HG02759 (cell line): ENCODE results near the gene KLHDC9.
A peak's percentile ranks its signal among the peaks of the same experiment; 100 is the strongest.
"Not testable (repeated sequence)": the region's sequence is repeated elsewhere in the genome, so short reads cannot be mapped to it uniquely, and the experiment has no call there.

Experiments
- ATAC-seq: cut with Tn5 transposase; IDR thresholded peaks from one replicate; pipeline ENCODE4 v1.9.1; 2021; ENCODE audit warnings: mild to moderate bottlenecking, moderate library complexity; ENCODE audit not compliant: unreplicated experiment

The KLHDC9 gene

DNA sequence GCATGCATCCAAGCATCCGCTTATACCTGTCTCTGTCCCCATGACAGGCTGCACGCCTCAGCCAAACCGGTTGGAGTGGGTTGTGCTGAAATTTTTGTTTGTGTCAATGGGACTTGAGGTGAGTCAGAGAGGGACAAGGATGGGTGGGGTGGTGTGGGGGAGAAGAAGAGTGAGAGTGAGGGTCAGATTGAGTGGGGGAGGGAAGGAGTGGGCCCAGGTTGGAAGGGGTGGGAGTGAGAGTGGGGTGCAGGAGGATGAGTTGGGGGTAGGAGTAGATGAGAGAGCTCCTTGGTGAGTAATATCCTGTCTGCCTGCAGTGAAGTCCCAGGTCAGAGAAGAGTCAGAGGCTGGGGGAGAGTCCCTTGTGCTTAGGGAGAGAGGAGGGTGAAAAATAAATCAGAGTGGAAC is 5.5 kb upstream of the KLHDC9 start:
- ATAC-seq, result peak; percentile 33

DNA sequence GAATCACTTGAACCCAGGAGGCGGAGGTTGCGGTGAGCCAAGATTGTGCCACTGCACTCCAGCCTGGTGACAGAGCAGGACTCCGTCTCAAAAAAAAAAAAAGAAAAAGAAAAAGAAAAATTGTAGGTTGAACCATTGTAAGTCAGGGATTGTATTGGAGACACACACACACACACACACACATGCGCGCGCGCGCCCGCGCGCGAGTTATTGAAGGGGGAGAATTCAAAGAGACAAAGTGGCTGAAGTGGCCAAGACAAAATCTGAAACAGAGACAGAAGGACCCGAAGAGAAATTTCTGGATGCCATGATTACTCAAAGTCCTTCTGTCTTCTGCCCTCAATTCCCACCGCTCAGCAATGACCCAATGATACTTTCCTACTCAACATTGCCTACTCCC is 3.7 kb upstream of the KLHDC9 start:
- no peak for ATAC-seq

DNA sequence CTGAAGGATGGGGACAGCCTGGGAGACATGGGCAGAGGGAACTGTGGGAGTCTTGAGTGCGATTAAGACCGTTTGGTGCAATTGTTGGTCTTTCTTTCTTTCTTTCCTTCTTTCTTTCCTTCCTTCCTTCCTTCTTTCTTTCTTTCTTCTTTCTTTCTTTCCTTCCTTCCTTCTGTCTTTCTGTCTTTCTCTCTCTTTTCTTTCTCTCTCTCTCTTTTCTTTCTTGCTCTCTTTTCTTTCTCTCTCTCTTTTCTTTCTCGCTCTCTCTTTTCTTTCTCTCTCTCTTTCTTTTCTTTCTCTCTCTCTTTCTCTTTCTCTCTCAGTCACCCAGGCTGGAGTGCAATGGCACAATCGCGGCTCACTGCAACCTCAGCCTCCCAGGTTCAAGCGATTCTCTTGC is 2.9 kb upstream of the KLHDC9 start:
- ATAC-seq, result no peak

DNA sequence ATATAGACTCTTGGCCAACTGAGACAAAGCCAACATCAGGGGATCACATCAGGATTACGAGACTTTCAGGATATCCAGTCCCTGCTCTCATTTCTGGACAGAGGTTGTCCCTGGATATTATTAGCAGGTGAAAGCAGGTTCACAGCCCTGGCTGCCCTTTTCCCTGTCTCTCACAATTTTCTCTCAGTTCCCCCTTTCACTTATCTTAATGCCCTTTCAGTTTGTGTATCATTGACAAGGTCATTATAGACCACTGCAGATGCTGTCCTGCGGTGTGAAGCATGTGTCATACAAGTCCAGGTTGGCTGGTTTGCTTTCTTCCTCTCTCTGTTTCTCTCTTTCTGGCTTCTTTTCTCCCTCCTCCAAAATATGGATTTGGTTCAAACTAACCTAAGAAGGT is 2.1 kb upstream of the KLHDC9 start:
- peak; percentile 37 for ATAC-seq

DNA sequence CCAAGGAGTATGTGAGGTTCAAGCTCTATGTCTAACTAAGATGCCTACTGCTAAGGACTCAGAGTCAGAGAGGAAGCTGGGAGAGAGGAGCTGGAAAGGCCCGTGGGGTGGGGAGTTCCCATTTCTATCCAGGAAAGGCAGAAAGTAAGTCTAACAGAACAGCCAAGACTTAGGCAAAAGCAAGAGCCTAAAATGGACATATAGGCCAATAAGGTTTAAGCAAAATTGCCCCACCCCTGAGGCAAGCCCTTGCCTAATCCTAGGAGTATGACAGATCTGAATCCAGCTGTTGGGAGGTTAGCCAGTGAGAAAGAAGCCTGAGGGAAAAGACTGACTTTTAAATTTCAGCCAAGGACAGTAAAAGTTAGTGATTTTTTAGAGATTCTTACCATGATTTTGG is 1.6 kb upstream of the KLHDC9 start:
- no peak for ATAC-seq

DNA sequence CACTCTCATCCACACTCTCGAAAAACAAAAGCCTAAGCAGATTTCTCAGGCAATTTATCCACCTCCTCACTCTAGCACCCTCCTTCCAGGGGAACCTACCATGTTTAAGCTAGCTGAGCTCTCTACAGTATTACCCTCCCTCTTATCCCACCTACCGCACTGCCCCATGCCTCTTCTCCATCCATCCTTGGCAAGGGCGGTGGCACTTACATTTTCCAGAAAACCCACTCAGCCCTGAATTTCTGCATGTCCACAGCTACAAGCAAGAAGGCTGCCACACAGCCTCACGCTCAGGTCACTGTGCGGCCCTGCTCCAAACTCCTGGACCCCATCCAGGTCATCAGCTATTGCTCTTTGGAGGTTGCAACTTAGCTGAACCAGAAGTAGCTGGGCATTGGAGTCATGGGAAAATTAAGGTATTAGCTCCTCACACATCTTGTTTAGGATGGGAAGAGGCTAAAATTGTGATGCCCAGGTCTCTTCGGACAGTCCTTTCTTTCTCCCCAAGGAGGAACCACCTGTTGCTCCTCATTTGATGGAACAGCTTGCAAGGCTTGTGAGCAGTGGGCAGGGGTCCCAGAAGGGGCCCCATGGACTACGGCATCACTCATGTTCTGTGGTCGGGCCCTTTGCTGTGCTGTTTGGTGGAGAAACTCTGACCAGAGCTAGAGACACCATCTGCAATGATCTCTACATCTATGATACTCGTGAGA is 1.1 kb downstream of the KLHDC9 start:
- ATAC-seq, result no peak

DNA sequence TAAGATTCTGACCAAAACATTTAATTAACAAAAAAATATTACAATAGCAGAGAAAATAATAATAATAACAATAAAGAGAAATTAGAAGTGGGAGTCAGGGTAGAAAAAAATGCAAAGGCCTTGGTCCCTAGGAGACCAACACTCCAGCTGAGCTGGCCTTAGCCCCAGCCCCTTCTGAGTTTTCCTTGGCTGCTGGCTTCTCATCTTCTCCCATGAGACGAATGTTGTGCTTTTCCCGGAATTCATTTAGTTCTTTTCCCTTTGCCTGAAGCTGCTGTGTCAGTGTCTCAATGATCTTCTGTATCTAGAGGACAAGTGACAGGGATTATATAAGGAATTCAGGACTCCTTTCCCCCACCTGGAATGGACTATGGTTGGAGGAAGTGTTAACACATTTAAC is 2.4 kb downstream of the KLHDC9 start:
- ATAC-seq, result no peak

DNA sequence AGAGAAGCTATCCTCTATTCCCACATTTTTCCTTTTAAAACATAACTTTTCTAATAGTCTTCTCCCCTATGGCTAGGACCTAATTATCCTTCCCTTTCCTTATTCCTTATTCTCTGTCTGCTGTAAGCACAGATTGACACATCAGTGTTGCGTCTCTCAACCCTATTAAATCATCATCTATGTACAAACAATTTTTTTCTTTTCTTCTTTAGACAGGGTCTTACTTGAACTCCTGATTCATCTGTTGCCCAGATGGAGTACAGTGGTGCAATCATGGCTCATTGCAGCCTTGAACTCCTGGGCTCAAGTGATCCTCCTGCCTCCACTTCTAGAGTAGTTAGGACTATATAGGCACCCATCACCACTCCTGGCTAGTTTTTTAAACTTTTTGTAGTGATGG is 8.3 kb downstream of the KLHDC9 start:
- ATAC-seq, result no peak

DNA sequence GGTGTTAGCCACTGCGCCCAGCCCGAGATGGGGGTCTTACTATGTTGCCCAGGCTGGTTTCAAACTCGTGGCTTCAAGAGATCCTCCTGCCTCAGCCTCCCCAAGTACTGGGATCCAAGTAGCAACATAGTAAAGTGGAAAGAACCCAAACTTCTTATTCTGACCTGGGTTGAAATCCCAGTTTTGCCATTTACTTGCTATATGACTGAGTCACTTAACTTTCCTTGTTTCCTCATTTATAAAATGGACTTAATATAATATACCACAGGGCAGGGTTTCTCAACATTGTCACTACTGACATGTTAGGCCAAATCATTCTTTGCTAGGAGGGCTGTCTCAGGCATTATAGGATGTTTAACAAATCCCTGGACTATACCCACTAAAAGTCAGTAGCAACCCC is 13.0 kb downstream of the KLHDC9 start:
- no peak for ATAC-seq

DNA sequence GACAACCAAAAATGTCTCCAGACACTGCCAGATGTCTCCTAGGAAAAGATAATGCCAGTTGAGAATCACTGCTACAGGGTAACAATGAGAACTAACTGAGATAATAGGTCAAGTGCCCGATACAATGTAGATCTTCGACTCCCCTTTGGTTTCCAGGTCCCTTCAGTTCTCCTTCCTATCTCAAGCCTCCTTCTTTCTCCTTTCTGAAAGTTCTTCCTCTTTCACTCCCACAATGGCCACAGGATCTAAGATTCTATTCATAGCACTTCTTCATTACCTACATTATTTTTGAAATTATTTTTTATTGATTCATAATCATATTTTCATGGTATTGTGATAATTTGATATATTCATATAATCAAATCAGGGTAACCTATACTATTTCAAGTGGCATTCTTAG is 13.4 kb downstream of the KLHDC9 start:
- no peak for ATAC-seq

DNA sequence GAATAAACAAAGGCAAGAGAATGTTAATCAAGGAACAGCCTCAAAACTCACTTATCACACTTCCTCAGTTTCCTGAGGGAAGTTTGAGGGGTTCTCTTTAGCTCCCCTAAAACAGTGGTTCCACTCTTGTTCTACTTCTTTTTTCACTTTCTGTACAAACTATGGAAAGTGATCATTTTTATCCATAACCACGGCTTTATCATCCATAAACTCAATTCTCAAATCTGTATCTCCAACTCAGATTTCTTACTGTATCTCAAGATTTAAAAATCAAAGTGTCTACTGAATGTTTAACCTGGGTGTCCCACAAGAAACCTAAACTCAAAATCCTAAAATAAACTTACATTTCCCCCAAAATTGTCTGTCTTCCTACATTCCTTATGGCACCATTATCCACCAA is 15.8 kb downstream of the KLHDC9 start:
- ATAC-seq, result no peak

DNA sequence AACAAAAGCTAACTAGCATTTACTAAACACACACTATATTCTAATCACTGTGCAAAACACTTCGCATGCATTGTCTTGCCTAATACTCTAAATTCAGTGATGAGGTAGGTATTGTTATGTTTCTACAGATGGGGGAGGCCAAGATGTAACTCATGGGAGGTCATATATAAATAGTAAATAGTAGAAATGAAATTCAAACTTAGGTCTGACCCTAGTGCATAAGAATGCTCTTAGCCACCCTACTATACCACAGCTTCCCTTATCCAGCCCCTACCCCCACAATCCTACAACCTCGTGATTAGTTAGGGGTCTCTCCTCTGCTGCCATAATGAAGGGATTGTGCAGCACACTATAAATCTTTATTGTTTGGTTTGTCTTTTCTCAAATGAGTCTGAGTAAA is 16.4 kb downstream of the KLHDC9 start:
- no peak for ATAC-seq

DNA sequence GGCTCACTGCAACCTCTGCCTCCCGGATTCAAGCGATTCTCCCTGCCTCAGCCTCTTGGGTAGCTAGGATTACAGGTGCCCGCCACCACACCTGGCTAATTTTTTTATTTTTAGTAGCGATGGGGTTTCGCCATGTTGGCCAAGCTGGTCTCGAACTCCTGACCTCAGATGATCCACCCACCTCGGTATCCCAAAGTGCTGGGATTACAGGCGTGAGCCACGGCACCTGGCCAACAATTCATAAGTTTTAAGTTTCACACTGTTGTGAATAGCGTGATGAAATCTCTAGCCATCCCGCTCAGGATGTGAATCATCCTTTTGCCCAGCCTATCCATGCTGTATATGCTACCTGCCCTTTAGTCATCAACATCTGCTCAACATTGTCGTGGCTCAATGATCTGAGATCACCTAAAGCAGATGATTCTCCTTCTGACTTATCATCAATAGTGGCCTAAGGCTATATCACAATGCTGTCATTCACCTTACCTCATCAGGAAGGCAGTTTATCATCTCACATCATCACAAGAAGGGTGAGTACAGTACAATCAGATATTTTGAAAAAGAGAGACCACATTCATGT is 17.1 kb downstream of the KLHDC9 start:
- ATAC-seq, result no peak

DNA sequence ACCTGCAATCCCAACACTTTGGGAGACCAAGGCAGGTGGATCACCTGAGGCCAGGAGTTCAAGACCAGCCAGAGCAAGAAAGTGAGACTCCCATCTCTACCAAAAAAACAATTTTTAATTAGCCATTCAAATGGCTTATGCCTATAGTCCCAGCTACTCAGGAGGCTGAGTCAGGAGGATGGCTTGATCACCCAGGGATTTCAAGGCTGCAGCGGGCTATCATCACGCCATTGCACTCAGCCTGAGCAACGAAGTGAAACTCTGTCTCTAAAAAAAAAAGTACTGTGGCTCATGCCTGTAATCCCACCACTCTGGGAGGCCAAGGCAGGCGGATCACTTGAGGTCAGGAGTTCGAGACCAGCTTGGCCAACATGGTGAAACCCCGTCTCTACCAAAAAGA is 17.8 kb downstream of the KLHDC9 start:
- not testable (repeated sequence) for ATAC-seq

DNA sequence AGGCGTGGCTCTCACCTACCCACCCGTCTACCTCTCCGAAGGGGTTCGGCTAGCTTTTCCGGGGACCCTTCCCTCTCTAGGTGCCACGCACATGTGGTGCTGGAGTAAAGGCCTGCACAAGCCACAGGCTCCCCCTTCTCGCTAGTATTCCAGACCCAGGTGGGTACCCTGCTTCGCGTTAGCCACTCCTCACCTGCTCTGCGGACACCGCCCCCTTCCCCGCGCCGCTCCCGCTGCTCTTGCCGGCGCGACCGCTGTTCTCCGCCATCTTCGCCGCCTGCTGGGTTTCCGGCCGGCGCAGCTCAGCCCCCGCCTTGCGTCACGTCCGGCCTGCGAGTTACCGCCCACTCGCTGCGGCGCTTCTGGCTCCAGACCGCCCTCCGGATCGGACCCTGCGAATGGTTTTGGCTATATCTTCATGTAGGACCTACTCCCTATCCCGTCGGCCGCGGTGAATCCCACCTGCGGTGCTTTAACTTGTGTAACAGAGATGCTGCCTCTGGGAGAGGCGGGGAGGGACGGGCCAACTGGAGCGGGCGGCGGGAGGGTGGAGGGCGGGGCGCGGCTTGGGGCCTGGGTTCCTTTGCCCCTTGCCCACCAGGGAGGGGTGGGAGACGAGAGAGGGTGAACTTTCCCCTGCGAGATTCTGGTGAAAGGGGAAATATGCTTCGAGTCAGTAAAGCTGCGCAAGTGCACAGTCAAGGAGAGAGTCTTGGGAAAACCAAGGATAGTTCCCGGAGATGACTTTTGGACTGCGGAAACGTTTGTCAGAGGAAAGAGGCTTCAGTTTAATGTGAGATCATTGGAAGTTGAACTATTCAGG is 19.8 kb downstream of the KLHDC9 start, which contains the start of the genes NIT1 and PFDN2:
TSS of gene NIT1 (plus strand) at position 347 of the 823 bp plus-strand sequence. CDS start at position 419, 72 bp downstream.
TSS of gene PFDN2 (minus strand) at position 279 of the 823 bp plus-strand sequence. CDS start at position 268, 11 bp downstream.
- peak; percentile 86 for ATAC-seq

DNA sequence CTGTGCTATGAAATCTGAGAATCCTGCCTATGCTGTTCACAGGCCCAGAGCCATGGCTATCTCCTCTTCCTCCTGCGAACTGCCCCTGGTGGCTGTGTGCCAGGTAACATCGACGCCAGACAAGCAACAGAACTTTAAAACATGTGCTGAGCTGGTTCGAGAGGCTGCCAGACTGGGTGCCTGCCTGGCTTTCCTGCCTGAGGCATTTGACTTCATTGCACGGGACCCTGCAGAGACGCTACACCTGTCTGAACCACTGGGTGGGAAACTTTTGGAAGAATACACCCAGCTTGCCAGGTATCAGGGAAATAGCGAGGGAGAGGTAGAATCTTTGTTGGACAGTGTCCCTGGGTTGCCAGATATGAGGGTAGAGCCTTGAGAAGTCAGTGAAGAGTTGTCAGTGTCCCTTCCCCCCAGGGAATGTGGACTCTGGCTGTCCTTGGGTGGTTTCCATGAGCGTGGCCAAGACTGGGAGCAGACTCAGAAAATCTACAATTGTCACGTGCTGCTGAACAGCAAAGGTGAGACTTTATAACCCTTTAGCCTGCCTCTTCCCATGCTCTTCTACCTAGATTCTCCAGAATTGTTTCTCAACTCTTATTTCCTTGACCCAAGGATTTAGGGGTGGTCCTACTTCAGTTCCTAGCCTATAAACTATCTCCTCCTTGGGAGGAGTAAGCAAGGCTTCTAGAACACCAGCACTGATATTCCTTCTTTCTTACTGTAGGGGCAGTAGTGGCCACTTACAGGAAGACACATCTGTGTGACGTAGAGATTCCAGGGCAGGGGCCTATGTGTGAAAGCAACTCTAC is 21.1 kb downstream of the KLHDC9 start:
- peak; percentile 58 for ATAC-seq

DNA sequence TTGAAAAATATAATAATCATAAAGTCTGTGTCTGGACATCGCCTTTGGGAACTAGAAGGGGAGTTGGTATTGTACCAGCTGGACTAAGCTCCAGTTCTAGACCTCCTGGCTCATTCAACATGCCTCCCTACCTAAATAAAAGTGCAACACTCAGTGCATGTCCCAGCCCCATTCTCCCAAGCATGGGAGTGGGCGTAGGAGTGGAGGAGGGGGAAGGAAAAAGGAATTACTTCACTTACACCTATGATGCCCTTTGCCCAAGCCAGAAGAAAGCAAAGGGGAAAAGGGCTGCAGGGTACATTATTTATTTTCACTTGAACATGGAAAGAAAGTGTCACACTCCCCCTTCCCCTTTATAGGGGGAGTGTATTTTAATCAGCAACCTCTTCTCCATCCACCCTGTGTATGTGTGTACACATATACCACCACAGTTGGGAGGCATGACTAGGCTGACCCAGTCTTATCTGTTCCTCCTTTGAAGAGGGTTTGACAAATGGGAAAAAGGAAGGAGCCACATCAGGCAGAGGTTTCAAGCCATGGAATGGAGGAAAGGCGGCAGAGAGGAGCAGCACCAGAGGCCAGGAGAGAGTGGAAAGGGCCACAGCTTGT is 23.0 kb downstream of the KLHDC9 start:
- ATAC-seq, result no peak

DNA sequence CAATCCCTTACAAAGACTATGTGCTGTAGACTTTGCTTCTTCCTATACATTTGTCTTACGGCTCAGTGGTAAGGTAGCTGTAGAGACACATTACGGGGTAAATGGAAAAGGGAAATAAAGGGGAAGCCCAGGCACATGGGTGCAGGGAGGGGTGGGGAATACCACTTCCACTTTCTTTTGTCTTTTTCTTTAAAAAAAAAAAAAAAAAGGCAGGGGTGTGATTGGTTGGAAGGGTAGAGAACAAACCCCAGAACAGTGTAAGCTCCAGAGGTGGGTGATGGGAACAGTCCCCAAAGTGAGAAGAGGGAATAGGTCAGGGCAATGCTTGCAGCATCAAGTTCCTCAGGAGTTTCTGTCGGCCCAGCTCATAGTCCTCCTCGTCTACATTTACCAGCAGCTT is 23.7 kb downstream of the KLHDC9 start:
- ATAC-seq, result no peak

DNA sequence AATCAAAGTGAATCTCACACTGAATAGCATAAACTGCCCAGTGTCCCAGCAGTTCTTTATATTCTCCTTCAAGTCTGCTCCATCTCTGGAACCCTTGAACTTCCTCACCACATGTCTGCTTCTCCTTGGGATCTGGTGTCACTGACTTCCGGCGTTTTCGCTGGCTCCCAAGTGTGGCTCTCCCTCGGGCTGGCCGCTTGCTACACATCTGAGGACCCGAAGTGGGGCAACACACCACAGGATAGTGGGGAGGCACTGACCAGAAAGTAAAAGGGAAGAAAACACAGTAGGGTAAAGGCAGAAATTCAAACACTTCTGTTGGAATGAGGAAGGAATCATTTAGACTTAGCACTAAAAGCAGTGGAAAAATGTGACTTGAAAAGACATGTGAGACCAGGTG is 24.8 kb downstream of the KLHDC9 start:
- no peak for ATAC-seq

DNA sequence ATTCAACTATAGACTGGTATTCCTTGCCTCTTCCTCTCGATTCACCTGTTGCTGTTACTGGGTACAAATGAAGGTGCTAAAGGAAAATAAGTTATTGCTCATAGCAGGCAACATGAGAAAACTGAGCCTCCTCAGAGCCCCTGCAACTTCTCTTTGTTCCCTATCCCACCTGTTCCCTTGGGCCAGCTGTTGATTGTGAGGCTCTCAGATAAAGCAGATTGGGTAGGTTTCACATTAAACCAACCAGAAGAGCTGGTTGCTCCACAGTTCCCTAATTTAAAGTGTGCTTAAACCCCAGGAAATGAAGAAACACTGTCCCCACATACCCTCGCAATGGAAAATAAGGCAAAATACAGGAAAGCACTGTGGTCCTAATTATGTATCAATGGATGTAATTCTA is 29.5 kb downstream of the KLHDC9 start:
- ATAC-seq, result no peak
